Neural cell (in vitro differentiated cells): ENCODE results near the gene ZNF622. TPM values are rescaled to one million over a fixed set of nuclear protein-coding genes. Genes with fewer than 3 reads are reported as not detected.

Experiments used
- H2AFZ ChIP-seq: fragments of 200-600, 300-800 bp; sonication (generic), shearing (Covaris generic); 2 replicates; pipeline ENCODE4 v1.6.0; 2014; ENCODE audit warnings: low read depth, mild to moderate bottlenecking, antibody characterized with exemption, low read length, moderate library complexity
- H3F3A ChIP-seq: fragments of 200-600 bp; shearing (Covaris generic); 2 replicates; pipeline ENCODE4 v1.6.1; 2016; ENCODE audit warnings: mild to moderate bottlenecking, moderate library complexity, mixed read lengths, antibody characterized with exemption, low read length; ENCODE audit not compliant: insufficient read depth, poor library complexity, severe bottlenecking
- H3K27ac ChIP-seq: fragments of 200-600, 300-800 bp; sonication (generic), shearing (Covaris generic); 2 replicates; pipeline ENCODE4 v1.5.1; 2014; ENCODE audit warnings: mild to moderate bottlenecking, low read length, moderate library complexity
- H3K27me3 ChIP-seq: fragments of 300-800, 200-600 bp; sonication (generic), shearing (Covaris generic); 2 replicates; pipeline ENCODE4 v1.6.0; 2014; ENCODE audit warnings: mild to moderate bottlenecking, low read depth, low read length, moderate library complexity; ENCODE audit not compliant: insufficient read depth
- H3K36me3 ChIP-seq: fragments of 300-800, 200-600 bp; sonication (generic), shearing (Covaris generic); 2 replicates; pipeline ENCODE4 v1.5.1; 2014; ENCODE audit warnings: mild to moderate bottlenecking, antibody characterized with exemption, low read length, moderate library complexity; ENCODE audit not compliant: insufficient read depth
- H3K4me2 ChIP-seq: fragments of 300-800, 200-600 bp; sonication (generic), shearing (Covaris generic); 2 replicates; pipeline ENCODE4 v1.6.0; 2014; ENCODE audit warnings: mild to moderate bottlenecking, low read length
- H3K4me3 ChIP-seq: fragments of 300-800, 200-600 bp; sonication (generic), shearing (Covaris generic); 2 replicates; pipeline ENCODE4 v1.5.1; 2014; ENCODE audit warnings: mild to moderate bottlenecking, low read length, moderate library complexity
- H3K79me2 ChIP-seq: fragments of 200-600 bp; shearing (Covaris generic); replicated peaks from 2 replicates; pipeline ENCODE4 v1.6.0; 2014; ENCODE audit warnings: mild to moderate bottlenecking, low read length, moderate library complexity; ENCODE audit not compliant: insufficient read depth
- H3K9ac ChIP-seq: fragments of 300-800, 200-600 bp; sonication (generic), shearing (Covaris generic); 2 replicates; pipeline ENCODE4 v1.6.1; 2016; ENCODE audit warnings: mild to moderate bottlenecking, low read length, mixed read lengths
- H3K9me2 ChIP-seq: fragments of 200-600 bp; shearing (Covaris generic); 2 replicates; pipeline ENCODE4 v1.6.1; 2016; ENCODE audit warnings: mild to moderate bottlenecking, low read length, mixed read lengths; ENCODE audit not compliant: insufficient read depth
- H3K9me3 ChIP-seq: fragments of 200-600, 300-800 bp; sonication (generic), shearing (Covaris generic); 2 replicates; pipeline ENCODE4 v1.6.1; 2016; ENCODE audit warnings: mild to moderate bottlenecking, mixed run types, low read length, moderate library complexity, mixed read lengths
- H4K20me1 ChIP-seq: fragments of 200-600 bp; shearing (Covaris generic); 2 replicates; pipeline ENCODE4 v1.6.1; 2016; ENCODE audit warnings: mild to moderate bottlenecking, mixed run types; ENCODE audit not compliant: insufficient read depth
- CTCF ChIP-seq: fragments of 450-650 bp; IDR thresholded peaks from 2 replicates; pipeline ENCODE4 v1.5.1; 2014; ENCODE audit warnings: antibody characterized with exemption, mild to moderate bottlenecking, moderate library complexity; ENCODE audit not compliant: poor library complexity, severe bottlenecking
- EP300 ChIP-seq: fragments of 450-650 bp; conservative IDR thresholded peaks from 2 replicates; pipeline ENCODE4 v1.6.1; 2014; ENCODE audit warnings: antibody characterized with exemption, mild to moderate bottlenecking, moderate library complexity; ENCODE audit not compliant: poor library complexity, severe bottlenecking
- EZH2 ChIP-seq: fragments of 200-600, 300-800 bp; shearing (Covaris generic), sonication (generic); IDR thresholded peaks from 2 replicates; pipeline ENCODE4 v1.6.1; 2014; ENCODE audit warnings: antibody characterized with exemption, low read length, borderline replicate concordance, mild to moderate bottlenecking; ENCODE audit not compliant: insufficient read depth, poor library complexity, severe bottlenecking
- MXI1 ChIP-seq: fragments of 450-650 bp; conservative IDR thresholded peaks from 2 replicates; pipeline ENCODE4 v1.6.1; 2014; ENCODE audit warnings: antibody characterized with exemption, mild to moderate bottlenecking; ENCODE audit not compliant: poor library complexity, severe bottlenecking
- POLR2AphosphoS5 ChIP-seq: IDR thresholded peaks from 2 replicates; pipeline ENCODE4 v1.6.1; 2012
- RAD21 ChIP-seq: fragments of 450-650 bp; conservative IDR thresholded peaks from 2 replicates; pipeline ENCODE4 v1.6.1; 2014; ENCODE audit warnings: antibody characterized with exemption, mild to moderate bottlenecking, moderate library complexity
- REST ChIP-seq: IDR thresholded peaks from 2 replicates; pipeline ENCODE4 v1.6.1; 2012; ENCODE audit warnings: borderline replicate concordance
- SMC3 ChIP-seq: fragments of 450-650 bp; conservative IDR thresholded peaks from 2 replicates; pipeline ENCODE4 v1.6.1; 2014; ENCODE audit warnings: antibody characterized with exemption, mild to moderate bottlenecking, moderate library complexity; ENCODE audit not compliant: poor library complexity
- TAF1 ChIP-seq: IDR thresholded peaks from 2 replicates; pipeline ENCODE4 v1.6.1; 2012; ENCODE audit warnings: low read depth
- polyA plus RNA-seq: library from polyadenylated mRNA; depleted of rRNA; stranded (reverse); fragments of >200 nt; gene quantifications from 2 replicates; pipeline ENCODE4 v1.2.3, GENCODE V29; 2014

ZNF622 gene
- polyA plus RNA-seq, 1 donor from 2014 or later, result 45.9 TPM

GRCh38 chr5:16456103-16456832 lies 9.3 kb downstream of the ZNF622 start:
- Histone ChIP-seq H3K36me3 (peaks cover 30% of the 10 kb centered on the region), H3K27me3 (no peaks in the 10 kb centered on the region), H3K4me2 (no peak overlapping the region), H3K9me2 (no peaks in the 10 kb centered on the region), H3F3A (no peaks in the 10 kb centered on the region), H3K79me2 (peaks cover 10% of the 10 kb centered on the region), H3K4me3 (no peak overlapping the region), H2AFZ (no peak overlapping the region), H3K9ac (no peak overlapping the region), H3K9me3 (no peaks in the 10 kb centered on the region), H4K20me1 (no peaks in the 10 kb centered on the region), H3K27ac (no peak overlapping the region)
- TF ChIP-seq TAF1 (no peak), RAD21 (peak; percentile 87), POLR2AphosphoS5 (no peak), MXI1 (no peak), SMC3 (peak; percentile 88), EZH2 (no peak), EP300 (no peak), REST (no peak), CTCF (peak; percentile 89)

GRCh38 chr5:16455668-16456067 lies 9.9 kb downstream of the ZNF622 start:
- Histone ChIP-seq H3F3A (no peaks in the 10 kb centered on the region), H3K9ac (no peak overlapping the region), H3K9me3 (no peaks in the 10 kb centered on the region), H2AFZ (no peak overlapping the region), H3K4me2 (no peak overlapping the region), H3K9me2 (no peaks in the 10 kb centered on the region), H4K20me1 (no peaks in the 10 kb centered on the region), H3K4me3 (no peak overlapping the region), H3K79me2 (peaks cover 10% of the 10 kb centered on the region), H3K36me3 (peaks cover 32% of the 10 kb centered on the region), H3K27ac (no peak overlapping the region), H3K27me3 (no peaks in the 10 kb centered on the region)
- TF ChIP-seq TAF1, result no peak
- no peak for TF ChIP-seq REST
- TF ChIP-seq POLR2AphosphoS5, result no peak
- TF ChIP-seq SMC3, result no peak
